Epithelial cell of esophagus (primary cell): ENCODE results near the gene DGKQ.

ENCODE experiments used
- DNase-seq: peaks from one replicate; pipeline ENCODE4 v3.0.0; 2010; ENCODE audit warnings: low read depth
- H3K4me3 ChIP-seq: 2 replicates; pipeline ENCODE4 v1.5.1; 2011; ENCODE audit warnings: mild to moderate bottlenecking, low read length, control low read depth
- CTCF ChIP-seq: IDR thresholded peaks from 2 replicates; pipeline ENCODE4 v1.5.1; 2011; ENCODE audit warnings: low read depth, mild to moderate bottlenecking, low read length, control low read depth, inconsistent platforms; ENCODE audit not compliant: insufficient read depth; ENCODE audit errors: missing control alignments

The DGKQ gene

GRCh38 chr4:970046-970745 is 3.2 kb downstream of the DGKQ start:
- no peak for TF ChIP-seq CTCF
- no peak overlapping the region for H3K4me3 ChIP-seq
- DNase-seq: no peak

- DNase-seq: no peak
- TF ChIP-seq CTCF: no peak
- no peak overlapping the region for H3K4me3 ChIP-seq
These were observed 4.6 kb downstream of the DGKQ start for GRCh38 chr4:968621-969394.

GRCh38 chr4:968221-968620 is 5.1 kb downstream of the DGKQ start:
- TF ChIP-seq CTCF: no peak
- no peak overlapping the region for H3K4me3 ChIP-seq
- DNase-seq: no peak

GRCh38 chr4:967113-968104 is 6.0 kb downstream of the DGKQ start:
- peak; percentile 18 for DNase-seq
- no peak for TF ChIP-seq CTCF
- no peak overlapping the region for H3K4me3 ChIP-seq

GRCh38 chr4:966266-967112 is 6.9 kb downstream of the DGKQ start:
- TF ChIP-seq CTCF: no peak
- DNase-seq: no peak
- H3K4me3 ChIP-seq: no peak overlapping the region

GRCh38 chr4:965766-966134 is 7.6 kb downstream of the DGKQ start:
- H3K4me3 ChIP-seq: no peak overlapping the region
- no peak for TF ChIP-seq CTCF
- no peak for DNase-seq
